Kidney capillary endothelial cell (primary cell): ENCODE data around the gene RPSA.
A peak's percentile ranks its signal among the peaks of the same experiment; 100 is the strongest.
"Not testable (repeated sequence)": the region's sequence is repeated elsewhere in the genome, so short reads cannot be mapped to it uniquely, and the experiment has no call there.

ENCODE experiments used
- DNase-seq: peaks from one replicate; pipeline ENCODE4 v3.0.0-alpha.2; 2018; ENCODE audit warnings: low spot score

Gene RPSA

DNA sequence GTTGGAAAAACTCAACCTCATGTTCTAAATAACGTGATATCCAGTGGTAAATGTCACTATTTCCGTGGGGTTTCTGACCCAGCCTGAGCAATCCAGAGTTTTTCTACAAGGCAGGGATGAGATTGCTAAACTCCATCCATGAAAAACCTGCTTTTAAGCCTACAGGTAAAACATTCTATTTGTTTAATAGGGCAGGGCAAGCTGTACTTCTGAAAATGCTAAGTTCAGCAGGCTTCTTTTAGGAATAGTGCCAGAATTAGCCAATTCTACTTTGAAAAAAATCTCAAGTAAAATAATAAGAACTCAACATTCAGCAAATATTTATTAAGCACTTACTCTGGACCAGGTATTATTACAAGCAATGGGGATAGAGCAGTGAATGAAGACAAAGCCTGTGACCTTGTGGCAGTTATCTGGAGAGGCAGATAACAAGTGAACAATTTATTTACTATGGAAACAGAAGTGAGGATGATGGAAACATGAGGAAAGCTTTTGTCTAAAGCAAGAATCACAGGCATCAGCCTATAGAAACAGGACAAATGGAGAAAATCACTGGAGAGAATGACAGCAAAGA lies 13.3 kb downstream of the RPSA start:
- DNase-seq: no peak

DNA sequence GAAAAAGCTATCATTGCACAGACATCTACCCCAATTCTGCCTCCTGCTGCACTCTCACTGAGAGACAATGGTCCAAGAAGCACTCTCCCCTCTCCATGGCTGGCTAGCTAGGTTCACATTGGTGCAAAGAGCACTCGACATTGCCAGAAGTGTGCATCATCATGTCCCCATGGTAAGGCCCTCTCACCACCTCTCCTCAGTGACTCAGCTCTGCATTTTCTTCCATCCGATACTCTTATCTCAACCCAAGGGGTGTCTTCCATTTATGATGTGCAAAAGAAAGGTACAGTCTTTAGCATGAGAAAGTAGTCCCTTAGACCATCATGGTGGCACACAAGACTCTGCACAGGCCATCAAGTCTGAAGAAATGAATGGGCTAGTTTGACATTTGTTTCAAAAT lies 14.0 kb downstream of the RPSA start:
- no peak for DNase-seq

- no peak for DNase-seq
Measured at GRCh38 chr3:39423436-39423970, 17.0 kb downstream of the RPSA start.

DNA sequence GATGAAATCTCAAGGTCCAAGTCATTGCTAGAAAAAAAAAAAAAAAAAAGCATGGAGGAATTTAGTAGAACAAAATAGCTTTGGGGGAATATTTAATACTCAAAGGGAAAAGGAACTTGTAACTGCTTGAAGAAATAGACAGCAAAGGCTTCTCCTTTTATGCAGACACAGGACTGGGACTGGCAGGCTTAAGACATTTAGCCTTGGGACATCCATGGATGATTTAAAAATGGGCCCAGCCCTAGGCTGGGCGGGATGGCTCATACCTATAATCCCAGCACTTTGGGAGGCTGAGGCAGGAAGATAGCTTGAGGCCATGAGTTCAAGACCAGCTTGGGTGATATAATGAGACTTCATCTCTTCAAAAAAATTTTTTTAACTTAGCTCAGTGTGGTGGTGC lies 19.8 kb downstream of the RPSA start:
- no peak for DNase-seq

DNA sequence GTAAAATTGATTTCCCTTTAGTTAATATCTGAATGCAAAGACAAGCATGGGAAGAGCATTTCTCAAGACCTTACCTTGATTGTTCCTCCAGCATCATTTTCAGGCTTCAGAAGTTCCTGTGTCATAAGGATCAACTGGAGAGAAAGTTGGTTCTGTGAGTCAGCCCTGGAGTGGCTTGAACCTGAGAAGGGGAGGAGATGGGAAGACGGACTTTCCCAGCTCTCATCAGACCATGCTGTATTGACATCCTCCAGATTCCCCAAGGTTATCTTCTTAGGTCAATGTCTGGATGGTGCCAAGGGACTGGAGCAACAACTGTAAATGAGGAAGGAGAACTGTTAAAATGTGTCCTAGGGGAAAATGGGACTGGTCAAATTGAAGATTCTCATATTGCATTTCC lies 21.0 kb downstream of the RPSA start:
- DNase-seq: no peak

- peak; percentile 45 for DNase-seq
Measured at GRCh38 chr3:39428745-39429201, 22.3 kb downstream of the RPSA start.

GRCh38 chr3:39429466-39429865 lies 22.9 kb downstream of the RPSA start:
- no peak for DNase-seq

DNA sequence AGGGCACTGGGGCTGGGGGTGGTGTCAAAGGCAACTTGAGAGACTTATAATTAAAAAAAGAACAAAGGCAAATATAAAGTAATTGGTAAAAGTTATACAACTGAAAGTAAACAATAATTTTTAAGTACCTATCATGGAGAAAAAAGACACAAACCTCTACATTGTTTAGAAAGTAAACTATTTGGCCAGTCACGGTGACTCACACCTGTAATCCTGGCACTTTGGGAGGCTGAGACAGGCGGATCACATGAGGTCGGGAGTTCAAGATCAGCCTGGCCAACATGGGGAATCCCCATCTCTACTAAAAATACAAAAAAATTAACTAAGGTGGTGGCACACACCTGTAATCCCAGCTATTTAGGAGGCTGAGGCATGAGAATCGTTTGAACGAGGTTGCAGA lies 25.8 kb downstream of the RPSA start:
- no peak for DNase-seq

DNA sequence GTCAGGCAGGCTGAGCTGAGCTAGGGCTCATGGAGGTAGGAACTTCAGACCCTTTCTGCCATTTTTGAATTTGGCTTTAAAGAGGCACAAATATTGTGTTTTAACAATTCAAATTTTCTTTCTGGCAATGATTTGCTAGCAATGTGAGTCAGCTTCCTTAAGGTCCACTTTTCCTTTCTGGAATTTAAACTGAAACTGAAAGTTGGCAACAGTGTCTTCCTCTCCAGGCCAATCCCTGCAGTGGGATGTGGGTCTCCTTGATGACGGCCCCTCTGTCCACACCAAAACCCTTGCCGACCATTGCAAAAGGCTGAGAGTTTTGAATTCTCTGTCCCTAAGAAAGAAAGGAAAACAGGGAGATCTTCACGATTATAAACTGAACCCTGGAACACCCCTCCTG lies 27.1 kb downstream of the RPSA start:
- peak; percentile 25 for DNase-seq

DNA sequence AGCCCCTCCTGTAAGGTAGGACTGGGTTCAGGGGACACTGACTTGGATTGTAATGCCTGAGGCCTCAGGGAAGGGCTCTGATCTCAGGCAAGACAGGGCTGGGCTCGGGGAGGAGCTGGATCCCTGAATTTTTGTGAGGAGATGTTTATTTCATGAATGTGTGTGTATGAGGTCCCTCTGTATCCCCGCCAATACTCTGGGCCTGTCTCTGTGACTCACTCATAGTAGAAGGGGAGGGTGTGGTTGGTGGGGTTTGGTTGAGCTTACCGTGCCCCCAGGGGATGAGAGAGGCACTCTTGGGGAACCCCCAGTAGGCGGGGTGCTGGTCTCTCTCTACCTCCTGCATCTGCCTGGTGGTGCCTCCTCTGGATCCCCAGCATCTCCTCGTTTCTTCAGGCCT lies 28.1 kb downstream of the RPSA start:
- DNase-seq: no peak

DNA sequence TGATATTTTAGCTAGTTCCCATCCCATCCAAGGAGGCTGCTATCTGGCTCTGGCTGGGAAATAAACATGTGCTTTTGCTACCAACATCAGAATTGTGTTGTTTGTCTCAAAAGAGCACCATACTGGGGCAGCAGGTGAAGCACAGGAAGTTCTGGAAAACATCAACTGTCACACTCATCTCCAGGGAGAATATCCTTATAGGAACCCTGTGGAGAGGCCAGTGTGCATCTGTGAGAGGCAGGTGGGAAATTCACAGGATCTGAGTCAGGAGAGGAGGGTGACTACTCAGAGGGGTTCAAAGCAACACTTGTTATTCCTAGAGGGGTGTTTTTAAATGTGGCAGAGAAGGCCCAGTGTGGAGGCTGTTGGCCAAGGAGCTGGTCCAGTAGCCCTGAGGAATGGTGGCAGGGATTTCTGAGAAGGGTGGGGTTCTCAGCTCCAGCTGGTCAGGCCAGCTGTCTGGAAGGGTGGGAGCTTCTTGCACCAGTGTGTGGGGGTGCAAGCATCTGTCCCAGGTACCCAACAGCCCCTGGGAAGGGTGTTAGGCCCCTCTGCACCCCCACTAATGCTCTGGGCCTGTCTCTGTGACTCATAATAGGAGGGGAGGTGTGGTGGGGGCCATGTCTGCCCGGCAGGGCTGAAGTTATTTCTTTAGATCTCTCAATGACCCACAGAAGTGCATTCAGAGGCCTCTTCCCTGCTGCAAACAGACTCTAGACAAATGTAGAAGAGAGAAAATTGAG lies 28.7 kb downstream of the RPSA start:
- DNase-seq: no peak

DNA sequence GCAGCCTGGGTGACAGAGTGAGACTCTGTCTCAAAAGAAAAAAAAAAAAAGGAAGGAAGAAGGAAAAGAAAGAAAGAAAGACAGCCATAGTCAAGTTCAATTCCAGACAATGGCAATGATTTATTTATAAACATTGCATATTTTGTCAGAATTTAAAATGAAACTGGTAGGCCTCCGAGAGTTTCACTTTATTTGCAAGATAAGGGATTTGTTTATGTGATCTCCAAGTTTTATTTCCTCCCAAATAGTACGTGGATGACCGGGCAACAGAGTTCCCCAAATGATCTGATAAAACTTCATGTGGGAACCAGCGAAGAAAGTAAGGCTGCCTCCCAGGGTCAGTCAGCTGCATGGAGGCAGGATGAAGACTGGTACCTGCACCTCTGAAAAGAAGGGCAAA lies 32.4 kb downstream of the RPSA start:
- no peak for DNase-seq

DNA sequence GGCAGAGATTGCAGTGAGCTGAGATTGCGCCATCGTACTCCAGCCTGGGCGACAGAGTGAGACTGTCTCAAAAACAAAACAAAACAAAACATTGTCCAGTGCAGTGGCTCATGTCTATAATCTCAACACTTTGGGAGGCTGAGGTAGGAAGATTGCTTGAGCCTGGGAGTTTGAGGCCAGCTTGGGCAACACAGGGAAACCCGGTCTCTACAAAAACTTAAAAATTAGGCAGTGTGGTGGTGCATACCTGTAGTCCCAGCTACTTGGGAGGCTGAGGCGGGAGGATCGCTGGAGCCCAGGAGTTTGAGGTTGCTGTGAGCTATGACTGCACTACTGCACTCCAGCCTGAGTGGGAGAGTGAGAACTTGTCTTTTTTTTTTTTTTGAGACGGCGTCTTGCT lies 33.8 kb downstream of the RPSA start:
- no peak for DNase-seq

DNA sequence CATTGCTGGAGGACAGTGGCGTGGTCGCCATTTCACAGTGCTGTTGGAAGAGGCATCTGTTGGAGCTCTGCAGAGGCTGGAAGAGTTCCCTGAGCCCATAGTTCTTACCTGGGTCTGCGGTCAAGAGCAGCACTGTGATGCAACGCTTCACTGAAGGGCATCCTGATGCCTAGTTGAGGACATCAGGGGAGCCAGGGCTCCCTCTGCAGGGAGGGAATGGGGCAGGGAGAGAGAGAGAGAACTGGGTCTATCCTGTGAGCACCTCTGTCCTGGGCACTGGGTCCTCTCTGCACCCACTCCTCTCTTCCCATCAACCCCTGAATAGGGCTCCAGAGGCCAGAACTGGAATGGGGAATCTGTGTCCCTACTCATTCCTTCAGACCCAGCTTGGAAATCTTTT lies 37.0 kb downstream of the RPSA start:
- no peak for DNase-seq

DNA sequence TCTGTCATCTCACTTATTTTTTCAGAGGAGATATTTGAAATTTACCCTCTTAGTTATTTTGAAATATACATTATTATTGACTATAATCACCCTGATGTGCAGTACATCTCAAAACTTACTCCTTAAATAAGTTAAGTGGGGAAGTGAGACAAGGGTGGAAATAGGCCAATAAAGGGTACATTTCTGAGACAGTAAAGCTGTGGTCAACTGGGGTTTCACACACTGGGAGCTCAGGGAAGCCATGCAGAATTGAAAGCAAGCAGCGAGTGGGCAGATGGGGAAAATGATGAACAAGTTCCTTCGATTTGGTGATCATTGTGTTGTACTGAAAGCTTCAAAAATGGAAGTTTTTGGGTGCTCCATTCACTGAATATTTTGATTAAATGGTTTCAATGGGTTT lies 39.4 kb downstream of the RPSA start:
- DNase-seq: no peak

GRCh38 chr3:39446444-39446843 lies 39.9 kb downstream of the RPSA start:
- DNase-seq: no peak

DNA sequence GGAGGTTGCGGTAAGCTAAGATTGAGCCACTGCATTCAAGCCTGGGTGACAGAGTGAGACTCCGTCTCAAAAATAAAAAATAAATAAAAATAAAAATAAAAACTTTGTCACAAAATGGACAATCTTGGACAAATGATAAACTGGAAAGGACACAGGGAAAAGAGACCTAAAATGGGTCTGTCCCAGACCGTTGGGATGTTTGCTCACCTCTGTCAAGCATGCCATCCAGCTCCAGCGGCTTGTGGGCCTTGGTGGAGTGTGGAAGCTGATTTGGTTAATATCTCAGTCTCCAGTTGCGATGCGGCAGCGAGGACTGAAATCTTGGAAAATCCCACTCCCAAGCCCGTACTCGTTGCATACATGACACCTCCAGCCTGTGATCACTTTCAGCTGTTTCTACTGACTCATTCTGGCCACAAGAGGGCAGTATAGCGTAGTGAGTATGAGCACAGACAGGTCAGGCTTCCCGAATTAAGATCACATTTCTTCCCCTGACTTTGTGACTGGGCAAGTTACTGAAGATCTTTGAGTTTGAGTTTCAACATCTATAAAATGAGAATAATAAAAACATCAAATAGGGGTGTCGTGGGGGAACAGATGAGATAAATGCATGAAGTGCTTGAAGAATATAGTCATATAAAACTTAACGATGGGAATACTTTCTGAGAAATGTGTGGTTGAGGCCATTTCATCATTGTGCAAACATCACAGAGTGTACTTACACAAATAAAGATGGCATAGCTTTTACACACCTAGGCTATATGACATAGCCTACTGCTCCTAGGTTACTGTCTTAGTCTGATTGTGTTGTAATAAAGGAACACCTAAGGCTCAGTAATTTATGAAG lies 41.3 kb downstream of the RPSA start:
- DNase-seq: peak; percentile 75

DNA sequence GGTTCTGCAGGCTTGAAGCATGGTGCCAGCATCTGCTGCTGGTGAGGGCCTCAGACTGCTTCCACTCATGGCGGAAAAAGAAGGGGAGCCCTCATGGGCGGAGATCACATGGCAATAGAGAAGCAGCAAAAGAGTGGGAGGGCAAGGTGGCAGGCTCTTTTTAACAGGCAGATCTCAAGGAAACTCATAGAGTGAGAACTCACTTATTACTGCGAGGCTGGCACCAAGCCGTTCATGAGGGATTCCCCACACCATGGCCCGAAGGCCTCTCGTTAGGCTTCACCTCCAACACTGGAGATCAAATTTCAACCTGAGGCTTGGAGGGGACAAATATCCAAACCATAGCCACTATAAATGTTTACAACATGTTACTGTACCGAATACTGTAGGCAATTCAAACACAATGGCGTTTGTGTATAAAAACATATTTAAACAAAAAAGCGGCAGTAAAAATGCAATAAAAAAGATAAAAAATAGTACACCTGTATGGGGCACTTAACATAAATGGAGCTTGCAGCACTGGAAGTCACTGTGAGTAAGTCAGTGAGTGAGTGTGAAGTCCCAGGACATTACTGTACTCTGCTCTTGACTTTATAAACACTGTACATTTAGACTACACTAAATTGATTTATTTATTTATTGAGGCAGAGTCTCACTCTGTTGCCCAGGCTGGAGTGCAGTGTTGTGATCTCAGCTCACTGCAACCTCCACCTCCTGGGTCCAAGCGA lies 42.1 kb downstream of the RPSA start:
- no peak for DNase-seq

DNA sequence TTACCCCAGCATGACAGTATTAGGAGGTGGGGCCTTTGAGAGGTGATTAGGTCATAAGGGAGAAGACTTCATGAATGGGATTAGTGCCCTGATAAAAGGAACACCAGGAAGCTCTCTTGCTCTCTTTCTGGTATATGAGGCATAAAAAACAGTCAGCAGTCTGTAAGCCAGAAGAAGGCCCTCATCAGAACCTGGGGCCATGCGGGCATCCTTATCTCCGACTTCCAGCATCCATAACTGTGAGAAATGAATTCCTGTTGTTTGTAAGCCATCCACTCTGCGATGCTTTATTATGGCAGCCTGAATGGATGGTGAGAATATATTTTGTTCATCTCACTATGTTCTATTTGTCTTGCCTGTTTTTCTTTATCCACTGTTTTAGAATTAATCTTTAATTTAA lies 43.3 kb downstream of the RPSA start:
- DNase-seq: no peak

DNA sequence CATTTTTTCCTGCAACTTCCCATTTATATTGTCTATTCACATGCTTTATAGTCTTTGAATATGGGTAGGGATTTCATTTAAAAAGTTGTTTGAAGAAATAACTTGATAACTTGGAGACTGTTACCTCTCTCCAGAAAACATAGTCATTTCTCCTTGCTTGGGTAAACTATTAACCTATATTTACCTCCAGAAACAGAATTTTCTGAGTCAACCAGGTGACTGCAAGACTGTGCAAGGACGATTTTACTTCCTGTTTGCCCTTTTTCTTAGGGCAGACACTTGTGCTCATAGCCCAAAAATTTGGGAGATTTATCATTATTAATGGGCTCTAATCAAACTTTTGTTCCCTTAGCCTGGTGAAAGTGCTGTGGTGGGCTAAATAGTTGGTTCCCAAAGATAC lies 46.6 kb downstream of the RPSA start:
- DNase-seq: no peak

DNA sequence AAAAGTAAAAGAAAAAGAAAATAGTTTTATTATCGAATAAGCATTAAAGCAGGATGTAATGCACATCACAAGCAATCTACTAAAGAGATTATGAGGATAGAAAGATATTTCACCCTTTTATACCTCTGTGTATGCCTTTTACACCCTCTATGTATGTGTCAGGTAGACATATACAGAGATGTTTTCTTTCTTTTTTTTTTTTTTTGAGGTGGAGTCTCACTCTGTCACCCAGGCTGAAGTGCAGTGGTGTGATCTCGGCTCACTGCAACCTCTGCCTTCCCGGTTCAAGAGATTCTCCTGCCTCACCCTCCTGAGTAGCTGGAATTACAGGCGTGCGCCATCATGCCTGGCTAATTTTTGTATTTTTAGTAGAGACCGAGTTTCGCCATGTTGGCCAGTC lies 47.4 kb downstream of the RPSA start:
- not testable (repeated sequence) for DNase-seq

DNA sequence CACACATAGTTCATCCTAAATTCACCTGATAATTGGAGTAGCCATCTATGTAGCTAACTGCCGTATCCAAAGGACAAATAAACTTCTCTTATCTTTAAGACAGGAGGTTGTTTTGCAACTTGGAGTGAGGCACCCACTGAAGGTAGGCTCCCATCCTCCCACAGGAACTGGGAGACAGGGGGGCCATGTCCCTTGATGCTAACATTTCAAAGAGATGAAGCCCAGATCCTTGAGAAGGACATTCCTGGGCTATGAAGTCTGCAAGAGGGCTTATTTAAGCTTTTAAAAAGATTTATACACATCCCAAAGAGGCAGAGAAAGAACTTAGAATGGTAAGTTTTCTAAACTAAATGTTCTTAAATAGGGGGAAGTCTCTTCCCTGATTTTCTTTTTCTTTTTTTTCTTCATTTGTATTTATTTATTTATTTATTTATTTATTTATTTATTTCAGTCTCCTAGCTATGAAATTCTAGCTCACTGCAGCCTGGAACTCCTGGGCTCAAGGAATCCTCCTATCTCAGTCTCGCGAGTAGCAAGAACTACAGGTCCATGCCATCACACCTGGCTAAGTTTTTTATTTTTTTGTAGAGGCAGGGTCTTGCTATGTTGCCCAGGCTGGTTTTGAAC lies 48.2 kb downstream of the RPSA start:
- DNase-seq: no peak
